HG02852 (cell line): ENCODE measurements around the gene YLPM1.
A peak's percentile ranks its signal among the peaks of the same experiment; 100 is the strongest.
"Not testable (repeated sequence)": the region's sequence is repeated elsewhere in the genome, so short reads cannot be mapped to it uniquely, and the experiment has no call there.

Experiments used
- ATAC-seq: cut with Tn5 transposase; IDR thresholded peaks from one replicate; pipeline ENCODE4 v1.9.1; 2021; ENCODE audit warnings: mild to moderate bottlenecking, moderate library complexity; ENCODE audit not compliant: unreplicated experiment

The YLPM1 gene

GRCh38 chr14:74762917-74763802, at the start of gene YLPM1:
Gene YLPM1 (plus strand): TSS chr14:74763316. CDS start chr14:74763490, 174 bp downstream.
- peak; percentile 89 for ATAC-seq

- no peak for ATAC-seq
Observed at GRCh38 chr14:74713395-74713735, 49.8 kb upstream of the YLPM1 start.

- ATAC-seq, result no peak
Observed at GRCh38 chr14:74720526-74720925, 42.6 kb upstream of the YLPM1 start.

- ATAC-seq, result no peak
Observed at GRCh38 chr14:74723134-74723533, 40.0 kb upstream of the YLPM1 start.

- no peak for ATAC-seq
Observed at GRCh38 chr14:74732387-74732786, 30.7 kb upstream of the YLPM1 start.

- ATAC-seq, result no peak
Observed at GRCh38 chr14:74733221-74733620, 29.9 kb upstream of the YLPM1 start.

- ATAC-seq, result no peak
Observed at GRCh38 chr14:74735125-74735524, 28.0 kb upstream of the YLPM1 start.

GRCh38 chr14:74737753-74738325, 25.3 kb upstream of the YLPM1 start:
- ATAC-seq, result no peak

GRCh38 chr14:74739293-74740030, 23.7 kb upstream of the YLPM1 start:
- no peak for ATAC-seq

GRCh38 chr14:74747237-74747636, 15.9 kb upstream of the YLPM1 start:
- no peak for ATAC-seq

GRCh38 chr14:74754157-74754556, 9.0 kb upstream of the YLPM1 start:
- ATAC-seq, result no peak

GRCh38 chr14:74754899-74755298, 8.2 kb upstream of the YLPM1 start:
- ATAC-seq, result no peak

GRCh38 chr14:74756326-74756725, 6.8 kb upstream of the YLPM1 start:
- ATAC-seq, result no peak

- not testable (repeated sequence) for ATAC-seq
Observed at GRCh38 chr14:74758505-74758904, 4.6 kb upstream of the YLPM1 start.

GRCh38 chr14:74763803-74764531, 851 bp downstream of the YLPM1 start:
- ATAC-seq, result no peak

GRCh38 chr14:74765721-74766120, 2.6 kb downstream of the YLPM1 start:
- ATAC-seq, result no peak

- ATAC-seq, result no peak
Observed at GRCh38 chr14:74771399-74771798, 8.3 kb downstream of the YLPM1 start.

GRCh38 chr14:74784634-74785033, 21.5 kb downstream of the YLPM1 start:
- no peak for ATAC-seq

- ATAC-seq, result no peak
Observed at GRCh38 chr14:74785056-74785613, 22.0 kb downstream of the YLPM1 start.

GRCh38 chr14:74786796-74787315, 23.7 kb downstream of the YLPM1 start:
- no peak for ATAC-seq
